Muscle layer of duodenum (tissue), 2 donors: ENCODE data around the gene CPA2.
"Not testable (repeated sequence)": the region's sequence is repeated elsewhere in the genome, so short reads cannot be mapped to it uniquely, and the experiment has no call there.

ENCODE experiments used
- H3K27ac ChIP-seq: one replicate; pipeline ENCODE4 v1.7.0; 2013; ENCODE audit warnings: mild to moderate bottlenecking, low read length
- H3K27me3 ChIP-seq: one replicate; pipeline ENCODE4 v1.7.0; 2013; ENCODE audit warnings: low read depth, mild to moderate bottlenecking, control low read depth, low read length
- H3K36me3 ChIP-seq, 2 donors: one replicate each; pipeline ENCODE4 v1.7.0; 2013; ENCODE audit warnings: low read length in 2 of 2, control low read depth in 1 of 2, mild to moderate bottlenecking in 1 of 2; ENCODE audit not compliant: insufficient read depth in 2 of 2, control insufficient read depth in 1 of 2
- H3K4me1 ChIP-seq, 2 donors: one replicate each; pipeline ENCODE4 v1.7.0; 2013; ENCODE audit warnings: low read length in 2 of 2, mild to moderate bottlenecking in 2 of 2, control low read depth in 1 of 2, moderate library complexity in 1 of 2; ENCODE audit not compliant: insufficient read depth in 2 of 2, control insufficient read depth in 1 of 2
- H3K4me3 ChIP-seq, 2 donors: one replicate each; pipeline ENCODE4 v1.7.0; 2013; ENCODE audit warnings: low read length in 2 of 2, low read depth in 1 of 2, mild to moderate bottlenecking in 1 of 2
- H3K9me3 ChIP-seq, 2 donors: one replicate each; pipeline ENCODE4 v1.7.0; 2013; ENCODE audit warnings: low read length in 2 of 2, control low read depth in 1 of 2, mild to moderate bottlenecking in 1 of 2; ENCODE audit not compliant: control insufficient read depth in 1 of 2
- donor health status: healthy.

Gene CPA2

DNA sequence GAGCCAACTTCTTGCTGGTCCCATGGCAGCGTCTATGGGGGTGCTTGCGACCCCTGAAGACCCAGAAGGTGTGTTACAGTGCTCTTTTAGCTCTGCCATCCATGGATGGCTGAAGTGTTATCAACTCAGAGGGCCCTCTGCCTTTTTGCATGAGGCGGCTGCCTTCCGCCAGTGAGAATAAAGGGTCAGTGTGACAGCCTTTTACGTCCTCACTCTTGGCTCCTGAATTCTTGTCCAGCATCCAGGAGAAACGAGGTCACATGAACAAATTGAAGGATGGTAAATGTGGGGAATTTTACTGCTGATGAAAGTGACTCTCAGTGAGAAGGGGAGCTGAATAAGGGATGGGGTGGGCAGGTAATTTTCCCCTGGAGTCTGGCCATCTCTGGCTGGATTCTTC, 34.9 kb upstream of the CPA2 start:
- no peak overlapping the region for H3K4me3 ChIP-seq
- no peak overlapping the region for H3K27ac ChIP-seq
- H3K9me3 ChIP-seq, result no peaks in the 10 kb centered on the region
- no peaks in the 10 kb centered on the region for H3K36me3 ChIP-seq
- H3K4me1 ChIP-seq, result peaks cover 6 to 9% of the 10 kb centered on the region in 2 donors
- no peaks in the 10 kb centered on the region for H3K27me3 ChIP-seq

DNA sequence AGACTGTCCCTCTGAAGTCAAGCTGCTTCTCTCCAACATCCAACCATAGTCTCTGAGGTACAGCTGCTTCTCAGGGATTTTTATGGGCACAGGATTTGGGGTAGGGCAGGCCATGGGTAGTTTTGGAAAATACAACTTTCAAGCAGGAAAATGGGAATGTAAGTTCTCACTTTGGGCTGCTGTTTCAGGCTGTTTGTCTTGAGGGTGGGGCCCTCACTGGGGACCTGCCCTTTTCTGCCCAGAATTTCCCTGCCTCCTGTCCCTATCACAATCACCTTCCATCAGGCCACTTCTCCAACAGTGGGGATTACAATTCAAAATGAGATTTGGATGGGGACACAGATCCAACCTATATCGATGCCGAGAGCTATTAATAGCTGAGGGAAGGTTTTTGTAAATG, 34.5 kb upstream of the CPA2 start:
- Histone ChIP-seq H3K4me1 (peaks cover 6 to 9% of the 10 kb centered on the region in 2 donors), H3K27ac (no peak overlapping the region), H3K9me3 (no peaks in the 10 kb centered on the region)

DNA sequence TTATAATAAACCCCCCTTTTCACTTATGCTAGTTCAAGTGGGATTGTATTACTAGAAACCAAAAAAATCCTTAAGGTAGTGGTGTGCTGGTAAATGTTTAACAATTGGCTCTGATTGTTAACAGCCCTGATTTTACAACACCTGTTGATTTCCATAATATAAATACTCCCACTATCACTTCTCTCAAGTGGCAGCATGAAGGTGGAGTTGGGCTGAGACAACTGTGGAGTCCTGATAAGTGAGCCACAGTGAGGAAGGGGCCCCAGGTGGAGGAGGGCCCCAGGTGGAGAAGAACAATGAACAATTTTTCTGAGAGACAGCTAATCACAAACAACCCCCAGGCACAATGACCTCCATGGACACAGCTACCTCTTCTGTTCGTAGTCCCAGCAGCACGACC, 32.6 kb upstream of the CPA2 start:
- Histone ChIP-seq H3K4me3 (no peak overlapping the region), H3K36me3 (no peaks in the 10 kb centered on the region), H3K4me1 (peaks cover 0 to 4% of the 10 kb centered on the region in 2 donors), H3K27ac (no peak overlapping the region), H3K9me3 (no peaks in the 10 kb centered on the region), H3K27me3 (no peaks in the 10 kb centered on the region)

More for the DNA sequence above, 34.5 kb upstream of the CPA2 start:
- H3K4me3 ChIP-seq, result no peak overlapping the region
- H3K36me3 ChIP-seq, result no peaks in the 10 kb centered on the region
- H3K27me3 ChIP-seq, result no peaks in the 10 kb centered on the region

DNA sequence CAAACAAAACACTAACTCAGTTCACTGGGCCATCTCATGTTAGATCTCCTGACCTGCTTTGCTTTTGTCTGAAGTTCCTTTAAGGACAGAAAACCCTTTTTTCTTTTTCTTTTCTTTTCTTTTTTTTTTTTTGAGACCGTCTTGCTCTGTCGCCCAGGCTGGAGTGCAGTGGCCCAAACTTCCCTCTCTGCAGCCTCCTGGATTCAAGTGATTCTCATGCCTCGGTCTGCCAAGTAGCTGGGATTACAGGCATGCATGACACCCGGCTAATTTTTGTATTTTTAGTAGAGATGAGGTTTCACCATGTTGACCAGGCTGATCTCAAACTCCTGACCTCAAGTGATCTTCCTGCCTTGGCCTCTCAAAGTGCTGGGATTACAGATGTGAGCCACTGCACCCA, 30.3 kb upstream of the CPA2 start:
- not testable (repeated sequence) for H3K27ac ChIP-seq, H3K36me3 ChIP-seq, H3K27me3 ChIP-seq, H3K9me3 ChIP-seq, H3K4me3 ChIP-seq, H3K4me1 ChIP-seq

DNA sequence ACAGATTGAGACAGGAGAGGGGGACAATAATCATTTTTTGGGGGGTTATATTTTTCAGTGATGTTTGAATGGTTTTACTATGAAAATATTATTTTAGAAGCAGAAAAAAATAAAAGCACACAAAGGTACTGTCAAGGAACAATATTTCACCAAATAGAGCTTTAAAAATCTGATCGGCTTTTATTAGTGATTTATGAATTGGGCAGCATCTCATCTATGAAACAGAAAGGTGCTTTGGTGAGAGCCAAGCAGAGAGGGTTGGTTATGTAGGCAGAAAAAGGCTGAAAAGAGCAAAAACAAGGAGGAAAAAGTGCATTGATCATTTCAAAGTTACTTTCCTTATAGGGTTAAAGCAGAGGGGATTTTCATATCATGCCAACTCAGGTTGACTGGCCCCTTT, 26.4 kb upstream of the CPA2 start:
- Histone ChIP-seq H3K9me3 (no peaks in the 10 kb centered on the region), H3K27ac (no peak overlapping the region), H3K27me3 (no peaks in the 10 kb centered on the region), H3K36me3 (no peaks in the 10 kb centered on the region), H3K4me1 (peaks cover 0 to 4% of the 10 kb centered on the region in 2 donors), H3K4me3 (no peak overlapping the region)

DNA sequence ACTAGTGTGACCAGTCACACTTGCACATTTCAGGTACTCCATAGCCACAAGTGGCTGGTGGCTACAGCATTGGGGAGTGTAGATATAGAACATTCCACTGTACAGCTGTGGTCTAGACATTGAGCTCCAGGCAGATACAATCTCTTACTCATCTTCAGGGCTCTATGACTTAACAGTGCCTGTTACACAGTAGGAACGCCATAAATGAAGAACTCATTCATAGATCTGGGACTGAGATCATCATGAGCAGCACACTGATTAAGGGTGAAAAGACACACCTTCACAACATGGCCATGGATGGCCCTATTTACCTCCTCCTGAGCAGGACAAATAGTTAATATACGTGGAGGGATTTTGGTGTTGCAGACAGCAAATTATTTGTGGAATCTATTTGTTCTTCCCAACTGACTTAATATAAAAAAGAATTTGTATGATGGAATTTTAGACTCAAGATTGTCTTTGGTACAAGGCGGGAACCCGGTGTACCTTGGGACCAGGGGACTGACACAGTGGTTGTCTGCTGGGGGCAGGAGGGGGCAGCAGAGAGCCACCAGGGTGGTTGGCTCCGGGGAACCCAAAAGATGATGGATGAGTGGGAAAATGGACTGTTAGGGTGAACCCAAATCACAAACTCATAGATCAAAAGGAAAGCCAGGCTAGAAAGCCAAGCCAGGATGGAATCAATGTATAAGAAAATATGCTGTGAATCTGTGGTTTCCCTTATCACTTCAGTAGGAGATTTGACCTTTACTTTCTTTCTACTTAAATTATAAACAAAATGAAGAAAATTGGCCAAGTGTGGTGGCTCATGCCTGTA, 24.3 kb upstream of the CPA2 start:
- H3K27ac ChIP-seq, result no peak overlapping the region
- H3K4me1 ChIP-seq, result peaks cover 0 to 4% of the 10 kb centered on the region in 2 donors
- no peaks in the 10 kb centered on the region for H3K27me3 ChIP-seq
- no peak overlapping the region for H3K4me3 ChIP-seq
- H3K9me3 ChIP-seq, result no peaks in the 10 kb centered on the region
- H3K36me3 ChIP-seq, result no peaks in the 10 kb centered on the region

DNA sequence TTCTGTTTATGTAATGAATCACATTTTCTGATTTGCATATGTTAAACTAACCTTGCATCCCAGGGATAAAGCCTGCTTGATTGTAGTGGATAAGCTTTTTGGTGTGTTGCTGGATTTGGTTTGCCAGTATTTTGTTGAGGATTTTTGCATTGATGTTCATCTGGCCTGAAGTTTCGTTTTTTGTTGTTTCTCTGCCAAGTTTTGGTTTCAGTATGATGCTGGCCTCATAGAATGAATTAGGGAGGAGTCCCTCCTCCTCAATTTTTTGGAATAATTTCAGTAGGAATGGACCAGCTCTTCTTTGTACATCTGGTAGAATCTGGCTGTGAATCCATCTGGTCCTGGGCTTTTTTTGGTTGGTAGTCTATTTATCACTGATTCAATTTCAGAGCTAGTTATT, 23.2 kb upstream of the CPA2 start:
- H3K4me1 ChIP-seq, H3K4me3 ChIP-seq, H3K27me3 ChIP-seq, H3K27ac ChIP-seq, H3K9me3 ChIP-seq, H3K36me3 ChIP-seq: not testable (repeated sequence)

DNA sequence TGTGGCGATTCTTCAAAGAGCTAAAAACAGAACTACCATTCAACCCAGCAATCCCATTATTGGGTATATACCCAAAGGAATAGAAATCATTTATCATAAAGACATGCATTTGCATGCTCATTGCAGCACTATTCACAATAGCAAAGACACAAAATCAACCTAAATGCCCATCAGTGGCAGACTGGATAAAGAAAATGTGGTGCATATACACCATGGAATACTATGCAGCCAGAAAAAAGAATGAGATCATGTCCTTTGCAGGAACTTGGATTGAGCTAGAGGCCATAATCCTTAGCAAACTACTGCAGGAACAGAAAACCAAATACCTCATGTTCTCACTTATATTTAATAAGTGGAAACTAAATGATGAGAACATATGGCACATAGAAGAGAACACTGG, 20.2 kb upstream of the CPA2 start:
- not testable (repeated sequence) for H3K36me3 ChIP-seq, H3K27me3 ChIP-seq, H3K27ac ChIP-seq, H3K4me3 ChIP-seq, H3K4me1 ChIP-seq, H3K9me3 ChIP-seq

DNA sequence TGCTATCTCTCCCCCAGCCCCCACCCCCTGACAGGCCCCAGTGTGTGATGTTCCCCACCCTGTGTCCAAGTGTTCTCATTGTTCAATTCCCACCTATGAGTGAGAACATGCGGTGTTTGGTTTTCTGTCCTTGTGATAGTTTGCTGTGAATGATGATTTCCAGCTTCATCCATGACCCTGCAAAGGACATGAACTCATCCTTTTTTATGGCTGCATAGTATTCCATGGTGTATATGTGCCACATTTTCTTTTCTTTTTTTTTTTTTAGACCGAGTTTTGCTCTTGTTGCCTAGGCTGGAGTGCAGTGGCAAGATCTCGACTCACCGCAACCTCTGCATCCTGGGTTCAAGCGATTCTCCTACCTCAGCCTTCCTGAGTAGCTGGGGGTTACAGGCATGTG, 17.8 kb upstream of the CPA2 start:
- H3K27me3 ChIP-seq, H3K36me3 ChIP-seq, H3K9me3 ChIP-seq, H3K4me3 ChIP-seq, H3K4me1 ChIP-seq, H3K27ac ChIP-seq: not testable (repeated sequence)

DNA sequence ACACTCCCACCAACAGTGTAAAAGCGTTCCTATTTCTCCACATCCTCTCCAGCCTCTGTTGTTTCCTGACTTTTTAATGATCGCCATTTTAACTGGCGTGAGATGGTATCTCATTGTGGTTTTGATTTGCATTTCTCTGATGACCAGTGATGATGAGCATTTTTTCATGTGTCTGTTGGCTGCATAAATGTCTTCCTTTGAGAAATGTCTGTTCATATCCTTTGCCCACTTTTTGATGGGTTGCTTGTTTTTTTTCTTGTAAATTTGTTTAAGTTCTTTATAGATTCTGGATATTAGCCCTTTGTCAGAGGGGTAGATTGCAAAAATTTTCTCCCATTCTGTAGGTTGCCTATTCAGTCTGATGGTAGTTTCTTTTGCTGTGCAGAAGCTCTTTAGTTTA, 17.0 kb upstream of the CPA2 start:
- H3K4me3 ChIP-seq, H3K9me3 ChIP-seq, H3K4me1 ChIP-seq, H3K27me3 ChIP-seq, H3K27ac ChIP-seq, H3K36me3 ChIP-seq: not testable (repeated sequence)

DNA sequence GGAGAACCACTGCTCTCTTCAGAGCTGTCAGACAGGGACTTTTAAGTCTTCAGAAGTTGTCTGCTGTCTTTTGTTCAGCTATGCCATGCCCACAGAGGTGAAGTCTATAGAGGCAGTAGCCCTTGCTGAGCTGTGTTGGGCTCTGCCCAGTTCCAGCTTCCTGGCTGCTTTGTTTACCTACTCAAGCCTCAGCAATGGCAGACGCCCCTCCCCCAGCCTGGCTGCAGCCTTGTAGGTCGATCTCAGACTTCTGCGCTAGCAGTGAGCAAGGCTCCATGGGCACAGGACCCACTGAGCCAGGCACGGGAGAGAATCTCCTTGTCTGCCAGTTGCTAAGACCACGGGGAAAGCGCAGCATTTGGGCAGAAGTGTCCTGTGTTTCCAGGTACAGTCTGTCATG, 12.1 kb upstream of the CPA2 start:
- Histone ChIP-seq H3K36me3 (no peaks in the 10 kb centered on the region), H3K27me3 (no peaks in the 10 kb centered on the region), H3K4me3 (no peak overlapping the region), H3K4me1 (no peaks in the 10 kb centered on the region), H3K9me3 (peaks cover 3 to 12% of the 10 kb centered on the region in 2 donors), H3K27ac (no peak overlapping the region)

DNA sequence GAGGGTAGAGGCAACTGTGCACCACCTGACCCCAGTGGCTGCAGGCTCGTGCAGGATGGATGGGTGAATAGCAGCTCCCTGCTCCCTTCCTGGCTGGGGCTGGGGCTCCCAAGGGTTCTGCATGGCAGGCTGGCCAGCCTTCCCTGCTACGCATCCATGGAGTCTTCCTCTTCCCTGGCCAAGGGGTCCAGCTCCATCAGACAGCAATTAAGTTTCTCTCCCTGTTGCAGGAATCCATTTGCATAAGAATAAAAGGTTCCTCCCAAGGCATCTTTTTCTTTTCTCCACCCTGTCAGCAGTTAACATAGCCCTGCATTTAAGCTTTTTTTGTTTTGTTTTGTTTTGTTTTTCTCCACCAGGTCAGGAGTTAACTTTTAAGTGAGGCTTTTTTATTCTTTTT, 10.0 kb upstream of the CPA2 start:
- peaks cover 3 to 22% of the 10 kb centered on the region in 2 donors for H3K9me3 ChIP-seq

More for the DNA sequence above, 10.0 kb upstream of the CPA2 start:
- H3K27me3 ChIP-seq, result no peaks in the 10 kb centered on the region
- H3K4me3 ChIP-seq, result no peak overlapping the region
- H3K4me1 ChIP-seq, result no peaks in the 10 kb centered on the region
- no peak overlapping the region for H3K27ac ChIP-seq
- H3K36me3 ChIP-seq, result no peaks in the 10 kb centered on the region
